ENCODE data around the gene UGT1A6.
A peak's percentile ranks its signal among the peaks of the same experiment; 100 is the strongest.

Gene UGT1A6

GRCh38 chr2:233799087-233799665 is 106.5 kb downstream of the UGT1A6 start:
- no peak for FAIRE-seq
- no peak for DNase-seq (ENCODE audit: low spot score)

- DNase-seq (ENCODE audit: low spot score): no peak
- FAIRE-seq: no peak
Observed at GRCh38 chr2:233799716-233800115, 107.0 kb downstream of the UGT1A6 start.

- DNase-seq (ENCODE audit: low spot score) (no peak), FAIRE-seq (no peak)
Observed at GRCh38 chr2:233800208-233800607, 107.5 kb downstream of the UGT1A6 start.

- FAIRE-seq (peak; percentile 42), DNase-seq (ENCODE audit: low spot score) (peak; percentile 61)
Observed at GRCh38 chr2:233801357-233802131, 108.9 kb downstream of the UGT1A6 start.

GRCh38 chr2:233802132-233802815 is 109.6 kb downstream of the UGT1A6 start:
- FAIRE-seq (no peak), DNase-seq (ENCODE audit: low spot score) (no peak)

- DNase-seq (ENCODE audit: low spot score): no peak
Observed at GRCh38 chr2:233803292-233803911, 110.7 kb downstream of the UGT1A6 start.

GRCh38 chr2:233803994-233804393 is 111.3 kb downstream of the UGT1A6 start:
- no peak for FAIRE-seq

More at GRCh38 chr2:233803292-233803911, 110.7 kb downstream of the UGT1A6 start:
- FAIRE-seq: no peak

GRCh38 chr2:233807215-233807865 is 114.7 kb downstream of the UGT1A6 start:
- no peak for DNase-seq (ENCODE audit: low spot score)

More at GRCh38 chr2:233803994-233804393, 111.3 kb downstream of the UGT1A6 start:
- no peak for DNase-seq (ENCODE audit: low spot score)

GRCh38 chr2:233807966-233808935 is 115.6 kb downstream of the UGT1A6 start:
- FAIRE-seq: no peak
- no peak for DNase-seq (ENCODE audit: low spot score)

More at GRCh38 chr2:233807215-233807865, 114.7 kb downstream of the UGT1A6 start:
- no peak for FAIRE-seq

- no peak for FAIRE-seq
Observed at GRCh38 chr2:233810385-233810784, 117.7 kb downstream of the UGT1A6 start.

GRCh38 chr2:233811087-233811486 is 118.4 kb downstream of the UGT1A6 start:
- DNase-seq (ENCODE audit: low spot score) (no peak), FAIRE-seq (no peak)

More at GRCh38 chr2:233810385-233810784, 117.7 kb downstream of the UGT1A6 start:
- no peak for DNase-seq (ENCODE audit: low spot score)

- no peak for DNase-seq (ENCODE audit: low spot score)
- FAIRE-seq: no peak
Observed at GRCh38 chr2:233811732-233812131, 119.0 kb downstream of the UGT1A6 start.

GRCh38 chr2:233813236-233814055 is 120.8 kb downstream of the UGT1A6 start:
- FAIRE-seq (no peak), DNase-seq (ENCODE audit: low spot score) (no peak)

- FAIRE-seq (no peak), DNase-seq (ENCODE audit: low spot score) (no peak)
Observed at GRCh38 chr2:233814056-233814835, 121.6 kb downstream of the UGT1A6 start.

- DNase-seq (ENCODE audit: low spot score): no peak
- no peak for FAIRE-seq
Observed at GRCh38 chr2:233815861-233816260, 123.2 kb downstream of the UGT1A6 start.

GRCh38 chr2:233816334-233816733 is 123.6 kb downstream of the UGT1A6 start:
- FAIRE-seq (no peak), DNase-seq (ENCODE audit: low spot score) (no peak)

GRCh38 chr2:233816771-233817170 is 124.1 kb downstream of the UGT1A6 start:
- FAIRE-seq (no peak), DNase-seq (ENCODE audit: low spot score) (no peak)

- FAIRE-seq (no peak), DNase-seq (ENCODE audit: low spot score) (no peak)
Observed at GRCh38 chr2:233817361-233817911, 124.7 kb downstream of the UGT1A6 start.

Data from RCC 7860 (cell line).